Smooth muscle cell (in vitro differentiated cells): ENCODE measurements around the gene KPNA2. TPM values are rescaled to one million over a fixed set of nuclear protein-coding genes. Genes with fewer than 3 reads are reported as not detected.
"Not testable (repeated sequence)": the region's sequence is repeated elsewhere in the genome, so short reads cannot be mapped to it uniquely, and the experiment has no call there.

ENCODE experiments used
- DNase-seq: peaks from one replicate; lab custom pipeline; 2025; ENCODE audit not compliant: unreplicated experiment; lab: John Stamatoyannopoulos, UW
- H2AFZ ChIP-seq: fragments of 200-600 bp; sonication (generic); 2 replicates; pipeline ENCODE4 v1.6.0; 2016; ENCODE audit warnings: antibody characterized with exemption, low read depth, mild to moderate bottlenecking
- H3F3A ChIP-seq: fragments of 200-600 bp; sonication (generic); 2 replicates; pipeline ENCODE4 v1.6.0; 2017; ENCODE audit warnings: antibody characterized with exemption, low read depth
- H3K27ac ChIP-seq: fragments of 200-600 bp; sonication (generic); 2 replicates; pipeline ENCODE4 v1.5.1; 2016; ENCODE audit warnings: low read depth, mild to moderate bottlenecking
- H3K27me3 ChIP-seq: fragments of 200-600 bp; sonication (generic); 2 replicates; pipeline ENCODE4 v1.6.1; 2016; ENCODE audit warnings: low read depth, mild to moderate bottlenecking
- H3K36me3 ChIP-seq: fragments of 200-600 bp; sonication (generic); 2 replicates; pipeline ENCODE4 v1.5.1; 2016; ENCODE audit warnings: low read depth
- H3K4me1 ChIP-seq: fragments of 200-600 bp; sonication (generic); 2 replicates; pipeline ENCODE4 v1.5.1; 2016; ENCODE audit warnings: low read depth
- H3K4me2 ChIP-seq: fragments of 200-600 bp; sonication (generic); 2 replicates; pipeline ENCODE4 v1.6.0; 2016; ENCODE audit warnings: mild to moderate bottlenecking
- H3K4me3 ChIP-seq: fragments of 200-600 bp; sonication (generic); 2 replicates; pipeline ENCODE4 v1.5.1; 2016; ENCODE audit warnings: mild to moderate bottlenecking
- H3K79me2 ChIP-seq: fragments of 200-600 bp; sonication (generic); 2 replicates; pipeline ENCODE4 v1.6.0; 2016; ENCODE audit warnings: low read depth, mild to moderate bottlenecking
- H3K9ac ChIP-seq: fragments of 200-600 bp; sonication (generic); 2 replicates; pipeline ENCODE4 v1.6.0; 2016; ENCODE audit warnings: low read depth
- H3K9me3 ChIP-seq: fragments of 200-600 bp; sonication (generic); replicated peaks from 2 replicates; pipeline ENCODE4 v1.5.1; 2016; ENCODE audit warnings: low read depth
- H4K20me1 ChIP-seq: fragments of 200-600 bp; sonication (generic); 2 replicates; pipeline ENCODE4 v1.6.0; 2016; ENCODE audit warnings: low read depth
- CTCF ChIP-seq: fragments of 200-600 bp; sonication (generic); IDR thresholded peaks from 2 replicates; pipeline ENCODE4 v1.5.1; 2017; ENCODE audit warnings: borderline replicate concordance, mild to moderate bottlenecking, antibody characterized with exemption; ENCODE audit not compliant: insufficient read depth, poor library complexity, severe bottlenecking
- WGBS: methylation state at CpG from one replicate; pipeline ENCODE4 v1.1.7; 2016; ENCODE audit warnings: low lambda C conversion rate; 5-methylcytosine and 5-hydroxymethylcytosine counted together
- polyA plus RNA-seq: library from polyadenylated mRNA; unstranded; fragments of >200 nt; fragmentation: Nextera tagmentation; extraction: Ambion mirVana; gene quantifications from 2 replicates; pipeline ENCODE4 v1.2.1, GENCODE V29; 2016
- total RNA-seq: library from RNA; depleted of rRNA; stranded (reverse); fragments of >200 nt; gene quantifications from 2 replicates; pipeline ENCODE4 v1.2.3, GENCODE V29; 2014

KPNA2 gene
- total and polyA plus RNA-seq, 2 experiments from 2014 or later: 84.6 to 135 TPM

GRCh38 chr17:68048996-68049395 lies 13.5 kb downstream of the KPNA2 start:
- Histone ChIP-seq H3K4me3 (no peak overlapping the region), H4K20me1 (no peaks in the 10 kb centered on the region), H3K9me3 (no peaks in the 10 kb centered on the region), H3K4me1 (no peaks in the 10 kb centered on the region), H3K4me2 (no peak overlapping the region), H3K27me3 (no peaks in the 10 kb centered on the region), H3K79me2 (no peaks in the 10 kb centered on the region), H3K9ac (no peak overlapping the region), H2AFZ (no peak overlapping the region), H3F3A (peaks cover 15% of the 10 kb centered on the region), H3K27ac (no peak overlapping the region), H3K36me3 (peaks cover 14% of the 10 kb centered on the region)
- 86% methylated on average over 2 of the region's 2 CpGs for WGBS
- TF ChIP-seq CTCF: no peak
- DNase-seq: no peak

GRCh38 chr17:68049812-68050437 lies 14.4 kb downstream of the KPNA2 start:
- H3K4me1 ChIP-seq, H3K9me3 ChIP-seq, H3K4me2 ChIP-seq, H2AFZ ChIP-seq, H4K20me1 ChIP-seq, H3K4me3 ChIP-seq, H3K79me2 ChIP-seq, H3F3A ChIP-seq, H3K27me3 ChIP-seq, H3K9ac ChIP-seq, DNase-seq, H3K27ac ChIP-seq: not testable (repeated sequence)
- 60% methylated on average over 4 of the region's 4 CpGs for WGBS
- H3K36me3 ChIP-seq: peaks cover 12% of the 10 kb centered on the region

DNA sequence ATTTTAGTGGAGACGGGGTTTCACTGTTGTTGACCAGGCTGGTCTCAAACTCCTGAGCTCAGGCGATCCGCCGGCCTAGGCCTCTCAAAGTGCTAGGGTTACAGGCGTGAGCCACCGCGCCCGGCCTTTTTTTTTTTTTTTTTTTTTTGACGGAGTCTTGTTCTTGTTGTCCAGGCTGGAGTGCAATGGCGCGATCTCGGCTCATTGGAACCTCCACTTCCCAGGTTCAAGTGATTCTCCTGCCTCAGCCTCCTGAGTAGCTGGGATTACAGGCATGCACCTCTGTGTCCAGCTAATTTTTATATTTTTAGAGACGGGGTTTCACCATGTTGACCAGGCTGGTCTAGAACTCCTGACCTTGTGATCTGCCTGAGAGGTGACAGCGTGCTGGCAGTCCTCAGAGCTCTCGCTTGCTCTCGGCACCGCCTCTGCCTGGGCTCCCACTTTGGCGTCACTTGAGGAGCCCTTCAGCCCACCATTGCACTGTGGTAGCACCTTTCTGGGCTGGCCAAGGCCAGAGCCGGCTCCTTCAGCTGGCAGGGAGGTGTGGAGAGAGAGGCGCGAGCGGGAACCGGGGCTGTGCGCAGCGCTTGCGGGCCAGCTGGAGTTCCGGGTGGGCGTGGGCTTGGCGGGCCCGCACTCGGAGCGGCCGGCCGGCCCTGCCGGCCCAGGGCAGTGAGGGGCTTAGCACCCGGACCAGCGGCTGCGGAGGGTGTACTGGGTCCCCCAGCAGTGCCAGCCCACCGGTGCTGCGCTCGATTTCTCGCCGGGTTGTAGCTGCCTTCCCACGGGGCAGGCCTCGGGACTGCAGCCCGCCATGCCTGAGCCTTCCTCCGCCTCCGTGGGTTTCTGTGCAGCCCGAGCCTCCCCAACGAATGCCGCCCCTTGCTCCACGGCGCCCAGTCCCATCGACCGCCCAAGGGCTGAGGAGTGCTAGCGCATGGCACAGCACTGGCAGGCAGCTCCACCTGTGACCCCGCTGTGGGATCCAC lies 16.1 kb downstream of the KPNA2 start:
- not testable (repeated sequence) for H3K4me1 ChIP-seq, H3K36me3 ChIP-seq, H4K20me1 ChIP-seq, H3K27ac ChIP-seq, H3F3A ChIP-seq, DNase-seq, H3K27me3 ChIP-seq, H3K79me2 ChIP-seq, H3K9me3 ChIP-seq, H3K9ac ChIP-seq, H2AFZ ChIP-seq, H3K4me3 ChIP-seq, H3K4me2 ChIP-seq
- 97% methylated on average over 45 of the region's 57 CpGs for WGBS

DNA sequence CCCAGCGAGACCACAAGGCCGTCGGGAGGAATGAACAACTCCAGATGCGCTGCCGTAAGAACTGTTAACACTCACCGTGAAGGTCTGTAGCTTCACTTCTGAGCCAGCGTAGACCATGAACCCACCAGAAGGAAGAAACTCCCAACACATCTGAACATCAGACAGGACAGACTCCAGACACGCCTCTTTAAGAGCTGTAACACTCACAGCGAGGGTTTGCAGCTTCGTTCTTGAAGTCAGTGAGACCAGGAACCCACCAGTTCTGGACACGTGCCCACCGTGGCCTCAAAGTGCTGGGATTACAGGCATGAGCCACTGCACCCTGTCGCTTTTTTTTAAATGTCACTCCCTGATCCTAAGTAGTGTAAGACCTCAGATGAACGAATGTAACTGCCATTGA lies 17.3 kb downstream of the KPNA2 start:
- Histone ChIP-seq H3K9ac (no peak overlapping the region), H3K9me3 (no peaks in the 10 kb centered on the region), H3F3A (no peaks in the 10 kb centered on the region), H3K36me3 (no peaks in the 10 kb centered on the region), H3K79me2 (no peaks in the 10 kb centered on the region), H3K27me3 (no peaks in the 10 kb centered on the region), H3K4me2 (no peak overlapping the region), H2AFZ (no peak overlapping the region), H3K4me1 (peaks cover 5% of the 10 kb centered on the region), H3K4me3 (no peak overlapping the region), H4K20me1 (no peaks in the 10 kb centered on the region), H3K27ac (no peak overlapping the region)
- DNase-seq: no peak
- 88% methylated on average over 14 of the region's 14 CpGs for WGBS
- TF ChIP-seq CTCF: no peak
